ENCODE measurements around the gene USP34.

Gene USP34

GRCh38 chr2:61253136-61253535 is 217.8 kb downstream of the USP34 start:
- Mint-ChIP-seq H3K36me3 (peaks cover 14% of the 10 kb centered on the region), H3K4me1 (ENCODE audit: low read depth) (peaks cover 1% of the 10 kb centered on the region), H3K27me3 (no peaks in the 10 kb centered on the region), H3K9me3 (ENCODE audit: low read depth) (no peaks in the 10 kb centered on the region), H3K27ac (peak overlapping the region; percentile 59), H3K4me3 (no peak overlapping the region)

GRCh38 chr2:61252031-61252430 is 218.9 kb downstream of the USP34 start:
- peaks cover 15% of the 10 kb centered on the region for H3K36me3 Mint-ChIP-seq
- peaks cover 1% of the 10 kb centered on the region for H3K4me1 Mint-ChIP-seq (ENCODE audit: low read depth)
- H3K9me3 Mint-ChIP-seq (ENCODE audit: low read depth): no peaks in the 10 kb centered on the region
- H3K27ac Mint-ChIP-seq: no peak overlapping the region
- H3K27me3 Mint-ChIP-seq: no peaks in the 10 kb centered on the region
- H3K4me3 Mint-ChIP-seq: no peak overlapping the region

GRCh38 chr2:61249521-61250071 is 221.3 kb downstream of the USP34 start:
- no peaks in the 10 kb centered on the region for H3K27me3 Mint-ChIP-seq
- H3K9me3 Mint-ChIP-seq (ENCODE audit: low read depth): no peaks in the 10 kb centered on the region
- peaks cover 14% of the 10 kb centered on the region for H3K36me3 Mint-ChIP-seq
- peaks cover 1% of the 10 kb centered on the region for H3K4me1 Mint-ChIP-seq (ENCODE audit: low read depth)
- H3K4me3 Mint-ChIP-seq: no peak overlapping the region
- no peak overlapping the region for H3K27ac Mint-ChIP-seq

- Mint-ChIP-seq H3K9me3 (ENCODE audit: low read depth) (no peaks in the 10 kb centered on the region), H3K27ac (no peak overlapping the region), H3K4me1 (ENCODE audit: low read depth) (no peaks in the 10 kb centered on the region), H3K36me3 (peaks cover 16% of the 10 kb centered on the region), H3K4me3 (no peak overlapping the region), H3K27me3 (no peaks in the 10 kb centered on the region)
These were observed 223.6 kb downstream of the USP34 start for GRCh38 chr2:61247204-61247812.

GRCh38 chr2:61244694-61245093 is 226.2 kb downstream of the USP34 start:
- Mint-ChIP-seq H3K27me3 (no peaks in the 10 kb centered on the region), H3K9me3 (ENCODE audit: low read depth) (no peaks in the 10 kb centered on the region), H3K4me3 (no peak overlapping the region), H3K4me1 (ENCODE audit: low read depth) (peaks cover 2% of the 10 kb centered on the region), H3K36me3 (peaks cover 15% of the 10 kb centered on the region), H3K27ac (no peak overlapping the region)

- Mint-ChIP-seq H3K27ac (peak overlapping the region; percentile 10), H3K27me3 (no peaks in the 10 kb centered on the region)
These were observed 229.6 kb downstream of the USP34 start for GRCh38 chr2:61241266-61241665.

GRCh38 chr2:61238219-61239012 is 232.5 kb downstream of the USP34 start:
- H3K36me3 Mint-ChIP-seq: peaks cover 13% of the 10 kb centered on the region

More at GRCh38 chr2:61241266-61241665, 229.6 kb downstream of the USP34 start:
- Mint-ChIP-seq H3K4me3 (no peak overlapping the region), H3K9me3 (ENCODE audit: low read depth) (no peaks in the 10 kb centered on the region), H3K36me3 (peaks cover 14% of the 10 kb centered on the region), H3K4me1 (ENCODE audit: low read depth) (peaks cover 12% of the 10 kb centered on the region)

GRCh38 chr2:61235716-61236115 is 235.2 kb downstream of the USP34 start:
- H3K9me3 Mint-ChIP-seq (ENCODE audit: low read depth): no peaks in the 10 kb centered on the region
- peaks cover 12% of the 10 kb centered on the region for H3K36me3 Mint-ChIP-seq
- no peak overlapping the region for H3K27ac Mint-ChIP-seq
- no peaks in the 10 kb centered on the region for H3K27me3 Mint-ChIP-seq
- H3K4me3 Mint-ChIP-seq: no peak overlapping the region
- peaks cover 11% of the 10 kb centered on the region for H3K4me1 Mint-ChIP-seq (ENCODE audit: low read depth)

More at GRCh38 chr2:61238219-61239012, 232.5 kb downstream of the USP34 start:
- H3K4me3 Mint-ChIP-seq: no peak overlapping the region
- peak overlapping the region; percentile 65 for H3K27ac Mint-ChIP-seq
- peaks cover 12% of the 10 kb centered on the region for H3K4me1 Mint-ChIP-seq (ENCODE audit: low read depth)
- H3K9me3 Mint-ChIP-seq (ENCODE audit: low read depth): no peaks in the 10 kb centered on the region
- no peaks in the 10 kb centered on the region for H3K27me3 Mint-ChIP-seq

- Mint-ChIP-seq H3K4me1 (ENCODE audit: low read depth) (peaks cover 3% of the 10 kb centered on the region), H3K4me3 (no peak overlapping the region), H3K27me3 (no peaks in the 10 kb centered on the region), H3K36me3 (peaks cover 16% of the 10 kb centered on the region), H3K9me3 (ENCODE audit: low read depth) (no peaks in the 10 kb centered on the region), H3K27ac (peak overlapping the region; percentile 19)
These were observed 237.3 kb downstream of the USP34 start for GRCh38 chr2:61233581-61233980.

GRCh38 chr2:61229936-61230335 is 241.0 kb downstream of the USP34 start:
- H3K4me1 Mint-ChIP-seq (ENCODE audit: low read depth): no peaks in the 10 kb centered on the region
- H3K36me3 Mint-ChIP-seq: peaks cover 11% of the 10 kb centered on the region
- H3K9me3 Mint-ChIP-seq (ENCODE audit: low read depth): no peaks in the 10 kb centered on the region
- no peaks in the 10 kb centered on the region for H3K27me3 Mint-ChIP-seq
- no peak overlapping the region for H3K4me3 Mint-ChIP-seq
- H3K27ac Mint-ChIP-seq: peak overlapping the region; percentile 37

- H3K9me3 Mint-ChIP-seq (ENCODE audit: low read depth): no peaks in the 10 kb centered on the region
- H3K27me3 Mint-ChIP-seq: no peaks in the 10 kb centered on the region
- H3K4me3 Mint-ChIP-seq: no peak overlapping the region
- peaks cover 12% of the 10 kb centered on the region for H3K36me3 Mint-ChIP-seq
- H3K27ac Mint-ChIP-seq: no peak overlapping the region
- H3K4me1 Mint-ChIP-seq (ENCODE audit: low read depth): no peaks in the 10 kb centered on the region
These were observed 248.3 kb downstream of the USP34 start for GRCh38 chr2:61222567-61222966.

GRCh38 chr2:61221819-61222218 is 249.1 kb downstream of the USP34 start:
- no peak overlapping the region for H3K4me3 Mint-ChIP-seq
- H3K27ac Mint-ChIP-seq: no peak overlapping the region
- no peaks in the 10 kb centered on the region for H3K9me3 Mint-ChIP-seq (ENCODE audit: low read depth)
- H3K27me3 Mint-ChIP-seq: no peaks in the 10 kb centered on the region
- H3K36me3 Mint-ChIP-seq: peaks cover 14% of the 10 kb centered on the region
- H3K4me1 Mint-ChIP-seq (ENCODE audit: low read depth): no peaks in the 10 kb centered on the region

GRCh38 chr2:61220768-61221167 is 250.1 kb downstream of the USP34 start:
- H3K4me1 Mint-ChIP-seq (ENCODE audit: low read depth): no peaks in the 10 kb centered on the region
- no peaks in the 10 kb centered on the region for H3K9me3 Mint-ChIP-seq (ENCODE audit: low read depth)
- no peaks in the 10 kb centered on the region for H3K27me3 Mint-ChIP-seq
- H3K36me3 Mint-ChIP-seq: peaks cover 14% of the 10 kb centered on the region
- H3K27ac Mint-ChIP-seq: no peak overlapping the region
- H3K4me3 Mint-ChIP-seq: no peak overlapping the region

GRCh38 chr2:61218817-61219170 is 252.1 kb downstream of the USP34 start:
- Mint-ChIP-seq H3K27ac (no peak overlapping the region), H3K27me3 (no peaks in the 10 kb centered on the region), H3K4me1 (ENCODE audit: low read depth) (no peaks in the 10 kb centered on the region), H3K36me3 (peaks cover 14% of the 10 kb centered on the region), H3K9me3 (ENCODE audit: low read depth) (no peaks in the 10 kb centered on the region), H3K4me3 (no peak overlapping the region)

- H3K4me1 Mint-ChIP-seq (ENCODE audit: low read depth): no peaks in the 10 kb centered on the region
- H3K27me3 Mint-ChIP-seq: no peaks in the 10 kb centered on the region
- H3K27ac Mint-ChIP-seq: no peak overlapping the region
- H3K9me3 Mint-ChIP-seq (ENCODE audit: low read depth): no peaks in the 10 kb centered on the region
- H3K4me3 Mint-ChIP-seq: no peak overlapping the region
- peaks cover 14% of the 10 kb centered on the region for H3K36me3 Mint-ChIP-seq
These were observed 252.6 kb downstream of the USP34 start for GRCh38 chr2:61218076-61218816.

Measured in activated naive CD8-positive, alpha-beta T cell (primary cell).